MCF 10A (cell line): ENCODE measurements around the gene C9orf50. TPM values are rescaled to one million over a fixed set of nuclear protein-coding genes. Genes with fewer than 3 reads are reported as not detected.

Experiments
- BruUV-seq: library from RNA; stranded (reverse); fragments of 400-500 nt; replicated peaks from 2 replicates; lab custom pipeline; 2021; lab: Mats Ljungman, UMichigan
- CTCF ChIA-PET: fragments of 300-600 bp; sonication (Branson Sonifier 250); formaldehyde crosslinking; extraction: SDS; loops from one replicate; lab custom pipeline; 2021; ENCODE audit warnings: antibody characterized with exemption, inconsistent platforms; lab: Yijun Ruan, JAX
- POLR2A ChIA-PET: fragments of 300-600, 350-650 bp; sonication (Branson Sonifier 250); formaldehyde crosslinking; extraction: SDS; loops from one replicate; lab custom pipeline; 2020; ENCODE audit warnings: antibody characterized with exemption, inconsistent platforms; lab: Yijun Ruan, JAX
- DNase-seq: peaks from one replicate; pipeline ENCODE4 v3.0.0-alpha.2; 2018; ENCODE audit not compliant: unreplicated experiment
- H3K27ac Mint-ChIP-seq: one replicate; pipeline ENCODE4 v1.8.0; 2022; ENCODE audit warnings: mild to moderate bottlenecking, low read depth, mixed read lengths; ENCODE audit not compliant: unreplicated experiment
- H3K27me3 Mint-ChIP-seq: one replicate; pipeline ENCODE4 v1.8.0; 2022; ENCODE audit warnings: mixed read lengths; ENCODE audit not compliant: insufficient read depth, unreplicated experiment
- H3K36me3 Mint-ChIP-seq: one replicate; pipeline ENCODE4 v1.8.0; 2022; ENCODE audit warnings: mild to moderate bottlenecking, moderate library complexity, mixed read lengths; ENCODE audit not compliant: insufficient read depth, unreplicated experiment
- H3K4me1 Mint-ChIP-seq: one replicate; pipeline ENCODE4 v1.8.0; 2022; ENCODE audit warnings: mixed read lengths; ENCODE audit not compliant: insufficient read depth, unreplicated experiment
- H3K4me3 Mint-ChIP-seq: one replicate; pipeline ENCODE4 v1.8.0; 2022; ENCODE audit warnings: mild to moderate bottlenecking, moderate library complexity, mixed read lengths; ENCODE audit not compliant: unreplicated experiment
- H3K9me3 Mint-ChIP-seq: one replicate; pipeline ENCODE4 v1.8.0; 2022; ENCODE audit warnings: mixed read lengths; ENCODE audit not compliant: unreplicated experiment
- intact Hi-C: fragments of 100-400 bp; cut with micrococcal nuclease; formaldehyde crosslinking; loops from 2 replicates; pipeline ENCODE4 v1.14.1; 2022
- total RNA-seq: library from RNA; stranded (reverse); gene quantifications from 2 replicates; pipeline ENCODE4 v1.2.3, GENCODE V29; 2022
- TF ChIP-seq, protein P1 (sequence below): fragments of 200-600 bp; IDR thresholded peaks from one replicate; pipeline ENCODE4 v1.8.0; 2022; ENCODE audit warnings: antibody characterized with exemption, mild to moderate bottlenecking; ENCODE audit not compliant: unreplicated experiment

C9orf50 gene
- total RNA-seq, 1 experiment from 2014 or later: not detected

DNA sequence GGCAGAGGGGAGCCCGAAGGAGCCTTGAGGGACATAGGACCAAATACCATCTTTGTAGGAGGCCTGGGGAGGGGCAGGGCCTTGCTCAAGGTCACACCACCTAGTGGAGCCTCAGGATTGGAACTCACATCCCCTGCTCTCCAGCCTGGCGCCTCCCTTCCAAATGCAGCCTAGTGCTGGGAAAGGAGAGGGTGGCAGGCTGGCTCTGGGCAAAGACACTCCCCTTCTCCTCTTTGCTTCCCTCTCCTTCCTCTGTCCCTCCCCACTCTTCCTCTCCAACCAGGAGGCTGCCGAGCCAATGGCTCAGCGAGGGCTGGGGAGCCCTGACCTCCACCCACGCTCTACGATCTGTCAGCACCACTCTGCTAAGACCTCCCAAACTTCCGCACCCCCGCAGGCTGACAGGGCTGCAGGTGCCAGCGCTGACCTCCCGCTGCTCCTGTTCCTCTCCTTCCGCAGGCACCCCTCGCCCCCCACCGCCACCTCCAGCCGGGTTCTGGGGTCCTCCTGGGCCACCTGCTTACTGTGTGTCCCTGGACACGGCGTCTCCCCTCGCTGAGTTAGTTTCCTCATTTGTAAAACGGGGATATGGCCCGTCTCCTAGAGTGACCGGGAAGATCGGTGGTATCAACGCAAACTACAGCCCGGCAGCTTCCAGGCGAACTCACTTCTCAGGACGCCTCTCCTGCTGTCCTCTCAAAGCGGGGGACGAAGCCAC is 52.9 kb downstream of the C9orf50 start:
- H3K4me1 Mint-ChIP-seq: peaks cover 25% of the 10 kb centered on the region
- TF ChIP-seq, protein P1, sequence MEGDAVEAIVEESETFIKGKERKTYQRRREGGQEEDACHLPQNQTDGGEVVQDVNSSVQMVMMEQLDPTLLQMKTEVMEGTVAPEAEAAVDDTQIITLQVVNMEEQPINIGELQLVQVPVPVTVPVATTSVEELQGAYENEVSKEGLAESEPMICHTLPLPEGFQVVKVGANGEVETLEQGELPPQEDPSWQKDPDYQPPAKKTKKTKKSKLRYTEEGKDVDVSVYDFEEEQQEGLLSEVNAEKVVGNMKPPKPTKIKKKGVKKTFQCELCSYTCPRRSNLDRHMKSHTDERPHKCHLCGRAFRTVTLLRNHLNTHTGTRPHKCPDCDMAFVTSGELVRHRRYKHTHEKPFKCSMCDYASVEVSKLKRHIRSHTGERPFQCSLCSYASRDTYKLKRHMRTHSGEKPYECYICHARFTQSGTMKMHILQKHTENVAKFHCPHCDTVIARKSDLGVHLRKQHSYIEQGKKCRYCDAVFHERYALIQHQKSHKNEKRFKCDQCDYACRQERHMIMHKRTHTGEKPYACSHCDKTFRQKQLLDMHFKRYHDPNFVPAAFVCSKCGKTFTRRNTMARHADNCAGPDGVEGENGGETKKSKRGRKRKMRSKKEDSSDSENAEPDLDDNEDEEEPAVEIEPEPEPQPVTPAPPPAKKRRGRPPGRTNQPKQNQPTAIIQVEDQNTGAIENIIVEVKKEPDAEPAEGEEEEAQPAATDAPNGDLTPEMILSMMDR: no peak
- intact Hi-C loops: no loop called here
- CTCF ChIA-PET: no interaction called here
- H3K27ac Mint-ChIP-seq: no peak overlapping the region
- no TSS peak for BruUV-seq
- peak overlapping the region; percentile 35 for H3K4me3 Mint-ChIP-seq
- H3K36me3 Mint-ChIP-seq: no peaks in the 10 kb centered on the region
- no peaks in the 10 kb centered on the region for H3K9me3 Mint-ChIP-seq
- POLR2A ChIA-PET: no interaction called here
- no peaks in the 10 kb centered on the region for H3K27me3 Mint-ChIP-seq
- peak; percentile 81 for DNase-seq

DNA sequence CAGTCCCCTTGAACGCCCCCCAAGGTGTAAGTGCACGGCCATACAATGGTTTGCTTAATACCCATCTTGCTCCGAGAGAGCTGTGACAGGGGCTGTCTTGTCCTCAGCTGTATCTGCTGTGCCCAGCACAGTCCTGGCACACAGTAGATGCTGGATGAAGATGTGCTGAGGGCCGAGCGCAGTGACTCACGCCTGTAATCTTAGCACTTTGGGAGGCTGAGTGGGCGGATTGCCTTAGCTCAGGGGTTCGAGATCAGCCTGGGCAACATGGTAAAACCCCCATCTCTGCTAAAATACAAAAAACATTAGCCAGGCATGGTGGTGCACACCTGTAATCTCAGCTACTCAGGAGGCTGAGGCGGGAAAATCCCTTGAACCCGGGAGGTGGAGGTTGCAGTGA is 53.6 kb downstream of the C9orf50 start:
- TF ChIP-seq, protein P1: no peak
- CTCF ChIA-PET: no interaction called here
- BruUV-seq: no TSS peak
- POLR2A ChIA-PET: no interaction called here
- intact Hi-C loops: no loop called here
- no peak overlapping the region for H3K4me3 Mint-ChIP-seq
- H3K36me3 Mint-ChIP-seq: no peaks in the 10 kb centered on the region
- no peak for DNase-seq
- no peaks in the 10 kb centered on the region for H3K9me3 Mint-ChIP-seq
- no peaks in the 10 kb centered on the region for H3K27me3 Mint-ChIP-seq
- H3K27ac Mint-ChIP-seq: no peak overlapping the region
- H3K4me1 Mint-ChIP-seq: peaks cover 25% of the 10 kb centered on the region

DNA sequence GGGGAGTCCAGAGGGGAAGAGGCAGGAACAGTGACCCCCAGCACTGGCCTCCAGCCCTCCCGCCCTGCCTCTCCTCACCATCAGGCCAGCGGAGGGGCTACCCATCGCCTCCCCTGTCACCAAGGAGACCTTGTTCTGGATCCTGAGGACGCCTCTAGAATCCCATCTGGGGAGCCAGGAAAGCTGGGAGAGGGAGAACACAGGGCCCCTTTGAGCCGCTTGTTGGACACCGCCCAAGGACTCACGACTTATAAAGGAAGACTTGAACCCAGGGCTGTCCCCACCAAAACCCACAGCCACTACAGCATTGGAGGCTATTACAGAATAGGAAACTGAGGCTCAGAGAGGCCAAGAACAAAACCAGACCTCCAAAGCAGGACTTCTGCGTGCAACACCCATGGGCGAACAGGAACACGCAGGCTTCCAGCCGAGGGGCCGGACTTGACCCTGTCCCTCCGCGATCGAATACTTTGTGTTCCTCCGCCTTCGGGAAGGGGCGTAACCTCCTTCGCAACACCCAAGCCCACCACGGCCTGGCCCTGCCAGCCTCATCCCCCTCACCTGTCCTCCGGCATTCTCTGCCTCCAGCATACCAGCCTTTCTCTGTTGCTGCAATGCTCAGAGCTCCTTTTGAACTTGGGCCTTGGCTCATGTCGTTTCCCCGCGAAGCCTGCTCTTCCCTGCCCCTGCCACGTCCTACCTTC is 54.2 kb downstream of the C9orf50 start:
- Mint-ChIP-seq H3K36me3 (no peaks in the 10 kb centered on the region), H3K27ac (no peak overlapping the region), H3K9me3 (no peaks in the 10 kb centered on the region), H3K4me3 (no peak overlapping the region), H3K4me1 (peaks cover 25% of the 10 kb centered on the region), H3K27me3 (no peaks in the 10 kb centered on the region)
- ChIA-PET POLR2A (no interaction called here), CTCF (no interaction called here)
- DNase-seq: no peak
- TF ChIP-seq, protein P1: no peak
- no TSS peak for BruUV-seq
- intact Hi-C loops: no loop called here

DNA sequence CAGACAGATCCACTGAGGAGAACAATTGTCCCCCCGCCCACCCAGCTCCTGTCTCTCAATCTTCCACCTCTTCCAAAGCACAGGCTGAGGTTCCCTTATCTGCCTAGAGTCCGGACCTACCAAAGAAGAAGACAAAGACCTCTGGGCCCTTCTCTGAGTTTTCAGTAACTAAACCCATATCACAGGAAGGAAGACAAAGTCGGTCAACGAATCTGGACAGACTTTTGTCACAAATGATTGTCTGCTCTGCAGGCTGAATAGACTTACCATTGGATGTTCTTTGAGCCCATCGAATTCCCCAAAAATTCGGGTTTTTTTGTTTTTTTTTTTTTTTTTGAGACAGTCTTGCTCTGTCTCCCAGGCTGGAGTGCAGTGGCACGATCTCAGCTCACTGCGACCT is 58.0 kb downstream of the C9orf50 start:
- TF ChIP-seq, protein P1: no peak
- Mint-ChIP-seq H3K4me1 (peaks cover 2% of the 10 kb centered on the region), H3K36me3 (no peaks in the 10 kb centered on the region), H3K9me3 (no peaks in the 10 kb centered on the region), H3K27ac (no peak overlapping the region), H3K27me3 (no peaks in the 10 kb centered on the region), H3K4me3 (no peak overlapping the region)
- BruUV-seq: no TSS peak
- ChIA-PET POLR2A (no interaction called here), CTCF (no interaction called here)
- intact Hi-C loops: no loop called here
- DNase-seq: no peak
